HG02884 (cell line): ENCODE measurements around the gene WHRN.
A peak's percentile ranks its signal among the peaks of the same experiment; 100 is the strongest.

Experiments
- ATAC-seq: cut with Tn5 transposase; IDR thresholded peaks from one replicate; pipeline ENCODE4 v1.9.1; 2021; ENCODE audit warnings: mild to moderate bottlenecking, moderate library complexity; ENCODE audit not compliant: unreplicated experiment

The WHRN gene

DNA sequence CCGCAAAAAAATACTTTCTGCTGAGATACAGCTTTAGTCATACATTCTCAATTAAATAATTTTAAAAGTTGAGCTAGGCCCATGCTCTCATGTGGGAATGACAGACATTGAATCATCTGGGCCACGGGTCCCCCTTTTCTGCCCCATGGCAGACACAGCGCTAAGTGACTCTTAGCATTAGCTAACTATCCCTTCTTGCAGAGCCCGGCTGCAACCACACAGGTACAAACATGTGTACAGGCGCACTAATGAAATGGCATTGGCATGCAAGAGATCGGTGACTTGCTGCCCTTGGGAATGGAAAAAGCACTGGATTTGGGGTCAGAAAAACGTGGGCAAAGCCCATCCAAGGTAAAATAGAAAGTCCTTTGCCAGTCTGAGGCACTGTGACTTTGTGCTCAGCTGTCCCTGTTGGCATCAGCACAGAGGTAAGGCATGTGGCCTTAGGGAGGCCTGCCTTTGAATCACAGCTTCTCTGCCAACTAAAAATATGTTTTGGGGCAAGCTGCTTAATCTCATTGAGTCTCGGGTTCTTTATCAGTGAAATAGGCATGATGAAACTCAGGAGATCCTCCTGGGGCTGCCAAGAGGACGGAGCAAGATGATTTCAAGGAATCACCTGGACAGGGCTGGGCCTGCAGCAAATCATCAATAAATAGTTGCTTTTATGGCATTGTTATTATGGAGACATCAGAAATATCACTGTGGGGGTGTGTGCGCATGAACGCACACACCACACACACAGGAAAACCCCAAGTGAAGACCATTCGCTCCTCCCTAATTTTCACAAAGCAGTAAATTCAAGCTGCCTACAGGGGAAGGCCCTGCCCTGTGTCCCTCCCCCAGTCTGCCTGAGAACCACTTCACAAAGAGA, 54.2 kb downstream of the WHRN start:
- ATAC-seq, result peak; percentile 86

DNA sequence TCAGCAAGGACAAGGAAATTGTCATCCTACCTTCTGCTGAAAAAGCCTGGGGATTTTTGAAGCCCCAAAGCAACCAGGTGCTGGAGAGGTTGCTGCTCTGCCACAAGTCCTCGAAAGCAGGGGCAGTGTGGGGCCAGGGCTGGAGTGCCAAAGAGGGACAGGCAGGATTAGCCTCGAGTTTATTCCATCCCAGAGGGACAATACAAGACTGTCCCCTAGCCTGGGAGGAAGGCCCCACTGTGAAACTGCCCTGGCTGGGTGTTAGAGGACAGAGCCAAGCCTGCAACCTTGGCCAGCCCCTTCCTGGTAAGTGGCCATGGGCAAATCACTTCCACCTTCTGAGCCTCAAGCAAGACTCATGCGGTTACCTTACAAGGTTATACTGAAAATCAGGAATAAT, 55.1 kb downstream of the WHRN start:
- ATAC-seq, result no peak

GRCh38 chr9:114449236-114449635, 56.0 kb downstream of the WHRN start:
- no peak for ATAC-seq

GRCh38 chr9:114448706-114449105, 56.6 kb downstream of the WHRN start:
- no peak for ATAC-seq

DNA sequence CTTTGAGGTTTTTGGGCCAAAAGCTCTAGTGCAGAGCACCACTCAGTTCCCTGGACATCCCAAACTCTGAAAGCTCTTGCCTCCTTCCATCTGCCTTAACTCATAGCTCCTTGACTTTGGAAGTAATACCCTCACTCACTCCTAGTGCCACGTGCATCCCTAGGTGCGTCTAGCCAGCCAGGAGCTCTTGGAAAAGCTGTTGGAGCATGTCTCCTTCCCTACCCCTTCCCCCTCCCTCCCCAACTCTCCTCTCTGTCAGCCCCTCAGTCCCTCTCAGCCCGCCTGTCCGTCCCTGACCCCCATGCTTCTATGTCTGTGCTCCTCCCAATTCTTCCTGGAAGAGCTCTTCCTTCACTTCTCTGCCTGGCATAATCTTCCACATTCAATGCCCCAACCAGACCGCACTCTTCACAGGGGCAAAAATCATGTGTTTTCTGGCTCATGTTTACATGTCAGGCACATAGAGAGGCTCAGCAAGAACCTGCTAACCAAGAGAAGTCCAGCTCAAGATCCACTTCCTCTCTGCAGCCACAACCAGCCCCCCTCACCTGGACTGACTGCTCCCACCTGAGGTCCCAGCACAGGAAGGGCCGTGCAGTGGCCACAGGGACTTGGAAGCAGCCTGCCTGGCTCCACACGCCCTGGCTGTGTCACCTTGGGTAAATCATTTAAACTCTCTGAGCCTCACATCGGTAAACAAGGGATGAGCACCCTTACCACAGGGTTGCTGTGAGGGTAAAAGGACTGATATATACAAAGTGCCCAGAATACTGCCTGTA, 58.4 kb downstream of the WHRN start:
- ATAC-seq, result no peak

DNA sequence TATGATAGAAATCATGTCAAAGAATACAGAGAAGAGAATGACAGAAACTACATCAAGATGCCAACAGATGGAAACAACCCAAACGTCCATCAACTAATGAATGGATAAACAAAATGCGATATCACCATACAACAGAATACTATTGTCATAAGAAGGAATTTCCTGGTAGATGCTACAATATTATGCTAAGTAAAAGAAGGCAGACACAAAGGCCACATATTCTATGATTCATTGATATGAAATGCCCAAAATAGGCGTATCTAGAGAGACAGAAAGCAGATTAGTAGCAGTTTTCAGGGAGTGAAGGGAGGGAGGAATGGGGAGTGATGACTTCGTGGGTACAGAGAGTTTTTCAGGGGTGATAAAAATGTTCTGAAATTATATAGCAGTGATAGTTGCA, 59.2 kb downstream of the WHRN start:
- ATAC-seq, result no peak

- ATAC-seq, result no peak
Measured at GRCh38 chr9:114445616-114446015, 59.7 kb downstream of the WHRN start.

DNA sequence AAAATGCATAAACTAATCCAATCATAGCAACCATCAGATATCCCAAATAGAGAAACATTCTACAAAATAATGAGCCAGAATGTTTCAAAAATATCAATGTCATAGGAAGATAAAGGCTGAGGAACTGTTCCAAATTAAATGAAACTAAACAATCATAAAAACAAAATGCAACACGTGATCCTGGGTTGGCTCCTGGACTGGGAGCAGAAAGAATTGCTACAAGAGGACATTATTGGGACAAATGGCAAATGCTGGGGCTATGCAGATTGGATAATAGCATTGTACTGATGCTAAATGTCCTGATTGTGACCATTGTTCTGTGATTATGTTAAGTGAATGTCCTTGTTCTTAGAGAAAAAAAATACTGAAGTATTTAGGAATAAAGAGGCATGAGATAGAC, 63.3 kb downstream of the WHRN start:
- no peak for ATAC-seq

GRCh38 chr9:114437401-114437893, 67.8 kb downstream of the WHRN start:
- no peak for ATAC-seq

DNA sequence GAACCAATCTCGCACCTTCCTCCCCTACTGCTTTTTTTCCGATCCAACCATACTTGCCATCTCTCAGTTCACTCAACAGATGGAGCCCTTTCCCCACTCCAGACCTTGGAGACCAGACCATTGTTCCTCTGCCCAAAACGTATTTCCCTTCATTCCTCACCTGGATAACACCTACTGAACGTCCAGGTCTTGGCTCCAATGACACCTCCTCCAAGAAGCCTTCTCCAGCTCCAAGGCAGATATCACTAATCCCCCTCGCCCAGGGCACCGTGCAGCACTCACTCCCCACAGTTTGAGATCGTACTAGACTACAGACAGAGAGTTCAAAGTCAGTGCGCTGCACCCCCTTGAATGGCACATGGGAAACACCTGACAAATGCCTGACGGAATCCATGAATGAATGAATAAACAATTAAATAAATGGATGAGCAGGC, 70.4 kb downstream of the WHRN start:
- no peak for ATAC-seq

GRCh38 chr9:114433720-114434255, 71.5 kb downstream of the WHRN start:
- ATAC-seq, result no peak

DNA sequence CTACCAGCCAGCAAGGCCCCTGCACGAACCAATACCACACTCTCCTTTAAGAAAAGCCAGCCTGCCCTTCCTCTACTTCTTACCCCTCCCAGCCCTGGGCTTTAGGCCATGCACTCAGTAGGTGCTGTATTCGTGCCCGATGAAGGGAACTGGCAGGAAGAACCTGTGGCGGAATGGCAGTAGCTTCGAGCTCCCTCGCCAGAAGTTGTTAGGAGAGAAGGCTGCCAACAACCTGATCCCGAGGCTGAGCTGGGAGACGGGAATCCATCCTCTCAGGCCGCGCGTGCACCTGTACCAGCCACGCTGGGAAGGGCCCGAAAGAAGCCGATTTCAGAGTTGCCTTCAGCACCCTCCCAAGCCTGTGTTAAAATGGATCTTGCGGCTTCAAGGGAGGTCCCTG, 72.2 kb downstream of the WHRN start:
- no peak for ATAC-seq

GRCh38 chr9:114432323-114433067, 72.8 kb downstream of the WHRN start:
- no peak for ATAC-seq

- ATAC-seq, result no peak
Measured at GRCh38 chr9:114431770-114432169, 73.5 kb downstream of the WHRN start.

DNA sequence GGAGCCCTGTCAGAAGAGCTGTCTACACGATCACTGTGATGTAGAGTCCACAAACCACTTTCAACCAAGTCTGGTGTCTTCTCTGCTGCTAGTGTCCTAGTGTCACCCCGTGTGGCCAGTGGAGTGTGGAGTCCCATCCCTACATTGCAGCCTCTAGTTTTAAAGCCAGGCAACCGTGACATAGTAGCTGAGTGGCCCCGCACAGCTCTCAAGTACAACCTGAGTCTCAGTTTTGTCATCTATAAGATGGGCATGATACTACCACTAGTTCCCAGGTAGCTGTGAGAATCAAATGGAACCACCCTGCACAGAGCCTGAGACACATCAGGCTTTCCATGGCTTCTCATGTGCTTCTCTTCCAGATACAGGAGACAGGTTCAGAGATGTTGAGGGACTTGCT, 74.3 kb downstream of the WHRN start:
- ATAC-seq, result no peak

- ATAC-seq, result no peak
Measured at GRCh38 chr9:114430457-114430856, 74.8 kb downstream of the WHRN start.

DNA sequence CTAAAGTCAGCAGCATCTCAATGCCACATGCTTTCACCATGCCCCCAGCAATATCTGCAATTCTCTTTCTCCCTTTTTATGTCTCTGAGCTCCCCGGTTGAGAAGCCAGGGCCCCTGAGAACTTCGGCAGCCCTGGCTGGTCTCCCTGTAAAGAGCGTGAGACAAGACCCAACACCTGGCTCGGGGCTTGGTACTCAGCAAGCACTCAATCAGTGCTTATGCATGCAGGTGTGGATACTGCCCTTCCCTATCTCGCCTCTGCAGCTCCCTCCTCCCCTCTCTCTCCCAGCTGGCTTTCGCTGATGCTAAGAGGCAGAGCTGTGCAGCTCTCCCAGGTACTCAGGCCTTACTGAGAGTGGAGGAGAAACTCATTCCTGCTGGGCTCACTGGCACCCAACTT, 75.8 kb downstream of the WHRN start:
- no peak for ATAC-seq

GRCh38 chr9:114428466-114428865, 76.8 kb downstream of the WHRN start:
- no peak for ATAC-seq

DNA sequence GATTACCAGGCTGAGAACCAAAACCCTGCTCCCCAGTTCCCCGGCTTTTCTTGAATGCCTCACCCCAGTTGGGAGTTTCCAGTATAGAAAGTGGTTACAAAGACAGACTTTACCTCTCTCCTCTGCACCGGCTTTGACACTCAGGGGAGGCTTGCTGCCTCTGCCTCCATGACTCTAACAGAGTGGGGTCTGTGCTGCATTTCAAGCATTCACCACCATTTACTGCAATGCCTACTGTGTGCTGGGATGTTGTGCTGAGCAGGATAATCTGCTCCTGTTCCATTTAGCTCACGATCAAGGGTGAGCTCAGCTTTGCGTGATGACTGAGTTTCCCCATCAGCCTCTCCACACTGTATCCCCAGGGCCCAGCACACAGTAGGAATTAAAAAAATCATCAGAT, 77.6 kb downstream of the WHRN start:
- ATAC-seq, result no peak

DNA sequence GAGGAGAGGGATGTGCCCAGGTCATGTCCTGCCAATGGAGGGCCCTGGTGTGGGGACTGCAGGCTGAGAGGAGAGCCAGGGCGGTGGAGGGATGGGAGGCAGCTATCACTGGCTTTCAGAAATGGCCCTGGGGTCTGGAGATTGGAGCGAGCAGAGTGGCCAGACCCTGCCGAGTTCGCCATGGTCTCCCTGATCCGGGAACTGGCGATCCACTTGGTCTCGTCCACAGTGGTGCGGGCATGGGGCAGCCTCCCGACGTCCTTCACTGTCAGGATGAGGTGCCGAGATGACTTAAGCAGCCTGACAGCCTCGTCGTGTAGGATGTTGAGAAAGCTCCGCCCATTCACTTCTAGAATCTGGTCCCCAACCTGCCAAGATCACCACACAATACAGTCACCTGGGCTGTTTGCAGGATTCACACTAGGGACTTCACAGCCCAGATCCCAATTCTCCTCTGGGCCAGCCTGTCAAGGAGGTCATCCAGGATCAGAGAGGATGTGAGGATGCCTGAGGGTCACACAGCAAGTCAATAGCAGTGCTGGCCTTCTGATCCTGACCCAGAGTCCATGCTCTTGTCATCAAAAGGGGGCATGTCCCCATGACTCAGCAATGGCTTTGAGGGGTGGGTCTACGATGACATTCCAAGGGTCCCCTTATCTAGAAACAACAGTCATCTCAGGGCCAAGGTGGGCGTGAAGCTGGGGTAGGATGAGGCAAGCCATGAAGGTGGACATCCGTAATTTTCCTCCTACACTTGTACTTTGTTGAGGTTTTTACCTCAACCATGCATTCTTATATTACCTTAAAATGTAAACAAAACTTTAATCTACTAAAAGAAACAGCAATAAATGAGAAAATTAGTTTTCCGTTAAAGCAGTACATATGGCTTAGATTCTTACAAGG, 79.0 kb downstream of the WHRN start:
- no peak for ATAC-seq
